ENCODE data around the gene MOG. TPM values are rescaled to one million over a fixed set of nuclear protein-coding genes. Genes with fewer than 3 reads are reported as not detected.

Gene MOG
- not detected for total RNA-seq

GRCh38 chr6:29656798-29657197 lies at the start of gene MOG:
MOG (plus strand) TSS chr6:29657092; CDS start chr6:29657210, 118 bp downstream.
- ATAC-seq (ENCODE audit: low FRiP score) (no peak), DNase-seq (ENCODE audit: low spot score) (no peak)
- no peak for TF ChIP-seq CTCF (IDR thresholded peaks at IDR 0.05)

- DNase-seq (ENCODE audit: low spot score) (no peak), ATAC-seq (ENCODE audit: low FRiP score) (no peak)
- no peak for TF ChIP-seq CTCF (IDR thresholded peaks at IDR 0.05)
Measured at GRCh38 chr6:29608131-29608530, 48.8 kb upstream of the MOG start.

GRCh38 chr6:29610540-29610939 lies 46.4 kb upstream of the MOG start:
- no peak for TF ChIP-seq CTCF (IDR thresholded peaks at IDR 0.05)
- DNase-seq (ENCODE audit: low spot score) (no peak), ATAC-seq (ENCODE audit: low FRiP score) (no peak)

GRCh38 chr6:29611426-29611825 lies 45.5 kb upstream of the MOG start:
- no peak for ATAC-seq (ENCODE audit: low FRiP score)
- TF ChIP-seq CTCF (IDR thresholded peaks at IDR 0.05) = no peak
- no peak for DNase-seq (ENCODE audit: low spot score)

- DNase-seq (ENCODE audit: low spot score) (no peak), ATAC-seq (ENCODE audit: low FRiP score) (no peak)
- TF ChIP-seq CTCF (IDR thresholded peaks at IDR 0.05) = no peak
Measured at GRCh38 chr6:29617782-29618554, 38.9 kb upstream of the MOG start.

GRCh38 chr6:29619578-29620160 lies 37.2 kb upstream of the MOG start:
- DNase-seq (ENCODE audit: low spot score) = no peak
- ATAC-seq (ENCODE audit: low FRiP score) = no peak

More at GRCh38 chr6:29619578-29620160, 37.2 kb upstream of the MOG start:
- TF ChIP-seq CTCF (IDR thresholded peaks at IDR 0.05) = no peak

All from omental fat pad (tissue), 4 donors.